HG03103 (cell line): ENCODE results near the gene STX8.
"Not testable (repeated sequence)": the region's sequence is repeated elsewhere in the genome, so short reads cannot be mapped to it uniquely, and the experiment has no call there.

Experiments used
- ATAC-seq: cut with Tn5 transposase; IDR thresholded peaks from one replicate; pipeline ENCODE4 v1.9.1; 2021; ENCODE audit warnings: low read depth; ENCODE audit not compliant: unreplicated experiment

The STX8 gene

GRCh38 chr17:9575381-9576101 is at the start of gene STX8:
STX8 (minus strand) TSS chr17:9575820; CDS start chr17:9575808, 12 bp downstream.
- peak; percentile 72 for ATAC-seq

GRCh38 chr17:9622961-9623360 is 47.3 kb upstream of the STX8 start:
- no peak for ATAC-seq

GRCh38 chr17:9615486-9615885 is 39.9 kb upstream of the STX8 start:
- ATAC-seq, result no peak

- no peak for ATAC-seq
These were observed 36.4 kb upstream of the STX8 start for GRCh38 chr17:9612006-9612405.

GRCh38 chr17:9611557-9611956 is 35.9 kb upstream of the STX8 start:
- ATAC-seq, result no peak

- not testable (repeated sequence) for ATAC-seq
These were observed 31.4 kb upstream of the STX8 start for GRCh38 chr17:9607058-9607457.

- no peak for ATAC-seq
These were observed 30.8 kb upstream of the STX8 start for GRCh38 chr17:9606453-9606852.

- not testable (repeated sequence) for ATAC-seq
These were observed 29.0 kb upstream of the STX8 start for GRCh38 chr17:9604583-9604982.

- no peak for ATAC-seq
These were observed 23.0 kb upstream of the STX8 start for GRCh38 chr17:9598661-9599060.

GRCh38 chr17:9597638-9598037 is 22.0 kb upstream of the STX8 start:
- ATAC-seq, result not testable (repeated sequence)

GRCh38 chr17:9594065-9594464 is 18.4 kb upstream of the STX8 start:
- ATAC-seq, result no peak

GRCh38 chr17:9587969-9588656 is 12.5 kb upstream of the STX8 start:
- no peak for ATAC-seq

- no peak for ATAC-seq
These were observed 1.7 kb upstream of the STX8 start for GRCh38 chr17:9577373-9577709.

- ATAC-seq, result no peak
These were observed 1.1 kb upstream of the STX8 start, which contains the start of gene CFAP52 for GRCh38 chr17:9576521-9577372. CFAP52 (plus strand) TSS chr17:9576642; CDS start chr17:9576696, 54 bp downstream.

GRCh38 chr17:9571201-9571600 is 4.4 kb downstream of the STX8 start:
- no peak for ATAC-seq

- ATAC-seq, result no peak
These were observed 6.5 kb downstream of the STX8 start for GRCh38 chr17:9568957-9569588.

GRCh38 chr17:9568004-9568403 is 7.6 kb downstream of the STX8 start:
- ATAC-seq, result no peak

GRCh38 chr17:9566739-9567138 is 8.9 kb downstream of the STX8 start:
- not testable (repeated sequence) for ATAC-seq

GRCh38 chr17:9566067-9566466 is 9.6 kb downstream of the STX8 start:
- no peak for ATAC-seq

GRCh38 chr17:9564104-9564503 is 11.5 kb downstream of the STX8 start:
- ATAC-seq, result no peak

GRCh38 chr17:9557857-9558256 is 17.8 kb downstream of the STX8 start:
- ATAC-seq, result no peak
